Omental fat pad (tissue), 4 donors: ENCODE data around the gene GTF2H4. TPM values are rescaled to one million over a fixed set of nuclear protein-coding genes. Genes with fewer than 3 reads are reported as not detected.

Experiments
- ATAC-seq: fragments of 150-250 bp; one replicate; pipeline ENCODE4 v1.9.1; 2016; ENCODE audit warnings: mild to moderate bottlenecking, moderate library complexity; ENCODE audit not compliant: low FRiP score
- DNase-seq: peaks from one replicate; pipeline ENCODE4 v3.0.0-alpha.2; 2019; ENCODE audit warnings: low spot score
- total RNA-seq, 4 donors: library from RNA; depleted of rRNA; stranded (reverse); fragments of >200 nt; gene quantifications; one replicate each; pipeline ENCODE4 v1.1.0, GENCODE V29; 2016
- TF ChIP-seq, protein P1 (sequence below), 3 donors: fragments of 450-650 bp; IDR thresholded peaks; one replicate each; pipeline ENCODE4 v1.5.1; 2016 to 2017; ENCODE audit warnings: antibody characterized with exemption in 3 of 3, mild to moderate bottlenecking in 3 of 3, moderate library complexity in 2 of 3

The GTF2H4 gene
- total RNA-seq, 4 donors from 2014 or later = 10.3 to 22.2 (median 14.7) TPM

DNA sequence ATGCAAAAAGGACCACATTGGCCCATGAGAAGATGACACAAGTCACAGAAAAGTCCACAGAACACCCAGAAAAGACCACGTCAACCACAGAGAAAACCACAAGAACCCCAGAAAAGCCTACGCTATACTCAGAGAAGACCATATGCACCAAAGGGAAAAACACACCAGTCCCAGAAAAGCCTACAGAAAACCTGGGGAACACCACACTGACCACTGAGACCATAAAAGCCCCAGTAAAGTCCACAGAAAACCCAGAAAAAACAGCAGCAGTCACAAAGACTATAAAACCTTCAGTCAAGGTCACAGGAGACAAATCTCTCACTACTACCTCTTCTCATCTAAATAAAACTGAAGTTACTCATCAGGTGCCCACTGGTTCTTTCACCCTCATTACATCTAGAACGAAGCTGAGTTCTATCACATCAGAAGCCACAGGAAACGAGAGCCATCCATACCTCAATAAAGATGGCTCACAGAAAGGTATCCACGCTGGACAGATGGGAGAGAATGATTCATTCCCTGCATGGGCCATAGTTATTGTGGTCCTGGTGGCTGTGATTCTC, 44.0 kb downstream of the GTF2H4 start:
- TF ChIP-seq, protein P1, sequence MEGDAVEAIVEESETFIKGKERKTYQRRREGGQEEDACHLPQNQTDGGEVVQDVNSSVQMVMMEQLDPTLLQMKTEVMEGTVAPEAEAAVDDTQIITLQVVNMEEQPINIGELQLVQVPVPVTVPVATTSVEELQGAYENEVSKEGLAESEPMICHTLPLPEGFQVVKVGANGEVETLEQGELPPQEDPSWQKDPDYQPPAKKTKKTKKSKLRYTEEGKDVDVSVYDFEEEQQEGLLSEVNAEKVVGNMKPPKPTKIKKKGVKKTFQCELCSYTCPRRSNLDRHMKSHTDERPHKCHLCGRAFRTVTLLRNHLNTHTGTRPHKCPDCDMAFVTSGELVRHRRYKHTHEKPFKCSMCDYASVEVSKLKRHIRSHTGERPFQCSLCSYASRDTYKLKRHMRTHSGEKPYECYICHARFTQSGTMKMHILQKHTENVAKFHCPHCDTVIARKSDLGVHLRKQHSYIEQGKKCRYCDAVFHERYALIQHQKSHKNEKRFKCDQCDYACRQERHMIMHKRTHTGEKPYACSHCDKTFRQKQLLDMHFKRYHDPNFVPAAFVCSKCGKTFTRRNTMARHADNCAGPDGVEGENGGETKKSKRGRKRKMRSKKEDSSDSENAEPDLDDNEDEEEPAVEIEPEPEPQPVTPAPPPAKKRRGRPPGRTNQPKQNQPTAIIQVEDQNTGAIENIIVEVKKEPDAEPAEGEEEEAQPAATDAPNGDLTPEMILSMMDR (IDR thresholded peaks at IDR 0.05) = no peak
- ATAC-seq (no peak), DNase-seq (no peak)

DNA sequence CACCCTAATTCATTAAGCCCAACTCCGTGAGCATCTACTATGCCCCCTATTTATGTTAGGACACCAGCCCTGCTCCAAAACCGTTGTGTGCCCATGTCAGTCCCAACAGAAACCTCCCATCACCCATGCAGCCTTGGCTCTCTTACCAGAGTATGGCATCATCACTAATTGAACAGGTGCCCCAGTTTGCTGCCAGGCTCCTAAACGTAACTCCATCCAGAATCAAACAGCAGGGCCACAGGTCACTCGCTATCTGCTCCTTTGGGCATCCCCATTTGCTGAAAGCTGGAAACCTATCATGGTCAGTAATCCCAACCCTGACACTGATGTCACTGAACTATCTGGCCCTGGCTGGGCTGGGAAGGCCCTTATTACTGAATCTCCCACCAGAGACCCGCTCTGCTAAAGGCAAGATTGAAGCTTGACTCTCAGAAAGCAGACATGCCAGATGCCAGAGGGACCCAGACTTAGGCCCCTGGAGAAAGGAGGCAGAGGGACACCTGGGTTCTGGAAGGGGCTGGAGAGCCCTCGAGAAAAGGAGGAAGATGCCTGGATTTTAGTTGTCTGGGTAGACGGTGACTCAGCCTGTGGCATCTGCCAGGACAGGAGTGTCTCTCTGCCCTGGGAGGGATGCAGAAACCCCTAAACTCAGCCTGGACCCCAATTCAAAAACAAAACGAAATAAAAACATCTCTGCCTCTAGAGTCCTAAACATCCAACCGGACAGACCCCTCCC, 46.8 kb downstream of the GTF2H4 start:
- TF ChIP-seq, protein P1 (IDR thresholded peaks at IDR 0.05) = no peak
- ATAC-seq = peak; percentile 31
- DNase-seq = no peak

DNA sequence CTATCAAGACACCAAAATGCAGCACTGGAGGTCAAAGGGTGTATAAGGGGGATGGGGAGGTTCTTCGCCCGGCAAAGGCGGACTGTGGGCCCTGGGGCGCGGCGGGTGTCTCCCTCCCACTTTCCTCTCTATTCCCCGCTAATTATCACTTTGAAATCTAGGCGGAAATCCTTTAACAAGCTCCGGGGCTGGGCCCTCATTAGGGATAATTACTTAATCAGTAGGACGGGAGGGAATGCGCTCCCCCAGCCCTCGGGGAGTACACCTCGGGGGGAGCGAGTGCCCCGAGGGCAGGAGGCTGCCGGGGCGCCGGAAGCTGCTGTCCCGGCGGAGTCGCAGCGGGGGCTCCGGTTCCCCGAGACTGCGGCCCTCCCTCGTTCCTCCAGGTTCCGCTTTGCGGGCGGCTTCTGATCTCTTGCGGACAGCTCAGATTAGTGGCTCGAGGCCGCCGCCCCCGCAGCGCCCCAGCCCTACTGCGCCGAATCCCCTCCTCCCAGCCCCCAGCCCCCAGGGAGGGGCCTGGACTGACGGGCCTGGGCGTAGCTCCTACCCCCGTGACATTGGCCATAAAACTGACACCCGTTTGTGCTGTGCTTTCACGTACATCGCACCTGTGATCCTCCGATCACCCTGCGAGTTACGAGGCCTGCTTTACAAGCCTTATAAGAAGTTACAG, 47.5 kb downstream of the GTF2H4 start:
- TF ChIP-seq, protein P1 (IDR thresholded peaks at IDR 0.05) = no peak
- DNase-seq (no peak), ATAC-seq (peak; percentile 78)

DNA sequence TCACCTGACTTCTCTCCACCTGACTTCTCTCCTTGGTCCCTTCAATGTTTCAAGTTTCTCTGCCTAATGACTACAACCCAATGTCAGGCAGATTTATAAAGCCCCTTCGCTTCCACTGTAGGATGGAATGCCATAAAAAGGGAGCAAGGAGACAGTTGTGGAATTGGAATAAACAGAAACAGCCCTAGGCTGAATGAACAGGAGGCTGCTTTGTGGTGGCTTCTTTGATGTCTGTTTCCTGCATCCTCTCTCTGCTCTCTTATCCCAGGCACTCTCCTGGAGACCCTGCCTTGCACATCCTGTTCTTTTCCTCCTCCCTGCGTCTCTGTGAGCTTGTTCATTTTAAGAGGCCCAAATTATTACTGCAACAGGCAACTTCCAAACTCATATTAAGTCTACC, 49.7 kb downstream of the GTF2H4 start:
- ATAC-seq (no peak), DNase-seq (no peak)
- TF ChIP-seq, protein P1 (IDR thresholded peaks at IDR 0.05) = no peak

DNA sequence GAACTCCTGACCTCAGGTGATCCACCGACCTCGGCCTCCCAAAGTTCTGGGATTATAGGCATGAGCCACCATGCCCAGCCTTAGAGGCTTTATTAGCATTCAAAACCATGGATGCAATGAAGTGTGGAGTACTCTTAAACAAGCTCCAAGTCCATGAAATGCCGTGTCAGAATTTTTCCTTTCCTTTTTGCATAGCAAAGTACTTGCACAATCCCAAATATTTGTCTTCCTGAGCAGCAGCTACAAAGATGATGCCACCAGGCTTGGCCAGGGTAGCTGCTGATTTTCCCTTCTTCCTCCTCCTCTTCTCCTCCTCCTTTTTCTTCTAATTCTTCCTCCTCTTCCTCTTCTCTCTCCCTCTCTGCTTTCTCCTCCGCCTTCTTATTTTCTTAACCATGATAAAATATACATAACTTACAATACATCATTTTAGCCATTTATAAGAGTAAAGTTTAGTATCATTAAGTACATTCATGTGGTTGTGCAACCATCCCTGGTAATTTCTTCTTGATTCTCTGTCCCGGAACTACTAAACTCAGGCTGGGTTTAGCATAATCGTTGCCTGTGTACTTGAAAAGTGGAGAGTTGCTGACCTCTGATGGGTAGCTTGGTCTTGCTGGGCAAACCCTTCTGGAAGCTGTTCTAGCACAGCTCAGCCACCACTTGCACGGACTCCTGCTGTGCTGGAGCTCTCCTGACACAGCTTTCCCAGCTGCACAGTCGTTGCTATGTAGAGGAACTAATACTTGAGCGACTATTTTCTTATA, 53.1 kb downstream of the GTF2H4 start:
- ATAC-seq (peak; percentile 48), DNase-seq (no peak)
- TF ChIP-seq, protein P1 (IDR thresholded peaks at IDR 0.05) = no peak

DNA sequence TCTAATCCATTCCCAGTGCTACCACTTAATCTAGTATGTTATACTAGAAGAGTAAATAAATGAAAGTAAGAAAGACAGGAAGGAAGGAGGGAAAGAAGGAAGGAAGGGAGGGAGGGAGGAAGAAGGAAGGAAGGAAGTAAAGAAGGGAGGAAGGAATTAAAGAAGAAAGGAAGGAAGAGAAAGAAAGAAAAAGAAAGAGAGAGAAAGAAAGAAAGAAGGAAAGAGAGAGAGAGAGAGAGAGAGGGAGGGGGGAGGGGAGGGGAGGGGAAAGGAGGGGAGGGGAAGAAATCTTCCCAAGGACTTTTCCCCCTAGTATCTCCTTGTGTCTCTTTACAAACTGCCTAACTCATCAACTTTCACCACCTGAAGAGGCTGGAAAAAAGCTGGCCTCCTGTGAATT, 54.7 kb downstream of the GTF2H4 start:
- DNase-seq (no peak), ATAC-seq (no peak)
- TF ChIP-seq, protein P1 (IDR thresholded peaks at IDR 0.05) = no peak
